ENCODE results near the gene MPG. TPM values are rescaled to one million over a fixed set of nuclear protein-coding genes. Genes with fewer than 3 reads are reported as not detected.
"Not testable (repeated sequence)": the region's sequence is repeated elsewhere in the genome, so short reads cannot be mapped to it uniquely, and the experiment has no call there.

The MPG gene
- 10 to 100 TPM; 22.3 to 63.2 (median 51.2) TPM for total RNA-seq

- no peaks in the 10 kb centered on the region for H3K9me3 ChIP-seq
- intact Hi-C loops (cut with DNase I; ENCODE audit: low total_unique reads) (no loop called here), in situ Hi-C loops (cut with MboI; ENCODE audit: low pct_ligation_motif_present in 1 of 4, low pct_unique_long_range_greater_than_20kb in 1 of 4, low sequenced_read_pairs in 3 of 4) (no loop called here)
- H3K4me3 ChIP-seq = peak within 1 kb of the TSS; percentile 70 to 93 (median 82)
- H3K36me3 ChIP-seq = no peaks in the 10 kb centered on the region
- peak; percentile 51 for TF ChIP-seq POLR2A (IDR thresholded peaks at IDR 0.05)
- TF ChIP-seq EP300 (IDR thresholded peaks at IDR 0.05; ENCODE audit: low read depth) = no peak
- peak; percentile 80 to 83 (median 81) for TF ChIP-seq POLR2AphosphoS5 (IDR thresholded peaks at IDR 0.05)
- no peaks in the 10 kb centered on the region for H3K27me3 ChIP-seq
- peak; percentile 90 for DNase-seq
- 0% methylated on average over 29 of the region's 83 CpGs; no CpG with 5 or more reads in 1 of the 2 donors for WGBS, 2 donors (ENCODE audit: low coverage in 1 of 2)
- H3K27ac ChIP-seq = peak within 1 kb of the TSS; percentile 88 to 94 (median 92)
- H3K4me1 ChIP-seq = peaks cover 10 to 43% (median 32%) of the 10 kb centered on the region in 4 donors
These were observed at the start of gene MPG for GRCh38 chr16:77807-78443. TSS of gene MPG (plus strand) at chr16:78225. CDS start at chr16:78310, 85 bp downstream.

DNA sequence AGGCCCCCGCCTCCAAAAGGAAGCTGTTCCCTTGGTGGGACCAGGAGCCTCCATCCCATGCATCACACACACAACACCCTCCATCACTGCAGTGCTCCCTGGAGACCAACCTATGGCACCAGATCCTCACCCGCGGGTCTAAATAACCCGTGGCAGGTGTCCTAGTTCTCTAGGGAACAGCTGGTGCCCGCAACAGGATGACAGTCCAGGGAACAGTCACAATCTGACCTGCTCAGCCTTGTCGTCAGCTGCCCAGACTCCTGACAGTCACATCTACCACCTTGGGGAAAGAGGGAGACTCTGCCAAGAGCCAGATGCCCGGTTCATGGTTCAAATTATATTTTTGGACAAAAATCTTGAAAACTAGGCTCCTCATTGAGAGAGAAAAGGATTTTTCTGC, 47.4 kb upstream of the MPG start:
- intact Hi-C loops (cut with DNase I; ENCODE audit: low total_unique reads); in situ Hi-C loops (cut with MboI; ENCODE audit: low pct_ligation_motif_present in 1 of 4, low pct_unique_long_range_greater_than_20kb in 1 of 4, low sequenced_read_pairs in 3 of 4): not testable (repeated sequence)
- 75% methylated on average over 1 of the region's 7 CpGs; no CpG with 5 or more reads in 1 of the 2 donors for WGBS, 2 donors (ENCODE audit: low coverage in 1 of 2)

GRCh38 chr16:33154-33876, 44.7 kb upstream of the MPG start:
- H3K4me1 ChIP-seq; H3K27me3 ChIP-seq; intact Hi-C loops (cut with DNase I; ENCODE audit: low total_unique reads); H3K4me3 ChIP-seq; H3K36me3 ChIP-seq; H3K9me3 ChIP-seq; H3K27ac ChIP-seq; DNase-seq; in situ Hi-C loops (cut with MboI; ENCODE audit: low pct_ligation_motif_present in 1 of 4, low pct_unique_long_range_greater_than_20kb in 1 of 4, low sequenced_read_pairs in 3 of 4): not testable (repeated sequence)
- WGBS, 2 donors (ENCODE audit: low coverage in 1 of 2) = 85% methylated on average over 4 of the region's 8 CpGs; no CpG with 5 or more reads in 1 of the 2 donors

More for the DNA sequence above, 47.4 kb upstream of the MPG start:
- not testable (repeated sequence) for H3K4me1 ChIP-seq, H3K4me3 ChIP-seq, H3K27me3 ChIP-seq, DNase-seq, H3K36me3 ChIP-seq, H3K27ac ChIP-seq, H3K9me3 ChIP-seq

DNA sequence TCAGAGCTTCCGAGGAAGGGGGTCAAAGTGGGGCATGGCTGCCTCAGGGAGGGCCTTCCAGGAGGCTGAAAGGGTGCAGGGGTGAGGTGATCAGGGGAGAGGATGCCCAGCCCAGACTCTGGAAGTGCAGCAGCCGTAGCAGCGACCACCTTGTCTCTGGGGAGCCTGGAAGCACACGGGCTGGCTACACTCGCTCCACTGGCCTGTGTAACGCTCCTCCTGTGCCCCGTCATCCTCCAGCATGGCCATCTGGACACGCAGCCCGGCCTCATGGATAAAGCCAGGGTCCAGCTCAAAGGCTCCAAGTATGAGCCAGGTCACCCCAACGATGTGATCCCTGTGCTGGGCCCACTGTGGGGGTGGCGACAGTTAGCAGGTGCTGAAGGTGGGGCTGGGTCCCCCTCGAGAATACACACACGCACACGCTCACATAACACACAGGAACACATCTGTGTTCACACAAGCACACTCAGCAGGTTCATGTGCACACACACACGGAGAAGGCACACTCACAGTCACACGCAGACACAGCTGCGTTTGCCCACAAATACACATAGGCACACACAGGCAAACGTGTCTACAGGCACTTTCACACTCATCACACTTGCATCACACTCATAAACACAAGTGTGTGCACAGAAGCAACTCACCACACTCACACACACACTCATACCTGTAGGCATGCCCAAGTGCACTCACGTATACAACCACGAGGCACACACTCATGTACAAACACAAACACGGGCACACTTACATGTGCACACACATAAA, 44.0 kb upstream of the MPG start:
- no peaks in the 10 kb centered on the region for H3K9me3 ChIP-seq
- DNase-seq = no peak
- WGBS, 2 donors (ENCODE audit: low coverage in 1 of 2) = 66 to 80% methylated on average over 4 to 21 of the region's 21 CpGs
- no peak overlapping the region for H3K4me3 ChIP-seq
- no peaks in the 10 kb centered on the region for H3K27me3 ChIP-seq
- in situ Hi-C loops (cut with MboI; ENCODE audit: low pct_ligation_motif_present in 1 of 4, low pct_unique_long_range_greater_than_20kb in 1 of 4, low sequenced_read_pairs in 3 of 4) (no loop called here), intact Hi-C loops (cut with DNase I; ENCODE audit: low total_unique reads) (no loop called here)
- H3K4me1 ChIP-seq = peaks cover 0 to 8% (median 3%) of the 10 kb centered on the region in 4 donors
- H3K36me3 ChIP-seq = no peaks in the 10 kb centered on the region
- TF ChIP-seq EP300 (IDR thresholded peaks at IDR 0.05; ENCODE audit: low read depth) = no peak
- H3K27ac ChIP-seq = no peak overlapping the region

DNA sequence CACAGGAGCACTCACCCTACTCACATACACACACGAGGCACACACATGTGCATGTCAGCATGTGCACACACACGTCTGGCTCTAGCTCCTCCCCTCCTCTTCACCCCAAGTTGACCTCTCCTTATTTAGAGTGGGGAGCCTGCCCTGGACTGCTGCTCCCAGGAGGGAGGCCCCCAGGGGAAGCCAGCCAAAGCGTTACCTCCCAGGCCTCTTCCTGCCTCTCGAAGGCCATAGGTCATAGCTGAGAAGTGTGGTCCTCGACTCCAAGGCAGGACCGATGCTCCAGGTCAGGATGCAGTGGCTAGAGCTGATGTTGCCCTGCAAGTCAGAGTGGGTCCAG, 43.4 kb upstream of the MPG start:
- in situ Hi-C loops (cut with MboI; ENCODE audit: low pct_ligation_motif_present in 1 of 4, low pct_unique_long_range_greater_than_20kb in 1 of 4, low sequenced_read_pairs in 3 of 4) = no loop called here
- WGBS, 2 donors (ENCODE audit: low coverage in 1 of 2) = 49% methylated on average over 6 of the region's 6 CpGs; no CpG with 5 or more reads in 1 of the 2 donors
- TF ChIP-seq, protein P1, sequence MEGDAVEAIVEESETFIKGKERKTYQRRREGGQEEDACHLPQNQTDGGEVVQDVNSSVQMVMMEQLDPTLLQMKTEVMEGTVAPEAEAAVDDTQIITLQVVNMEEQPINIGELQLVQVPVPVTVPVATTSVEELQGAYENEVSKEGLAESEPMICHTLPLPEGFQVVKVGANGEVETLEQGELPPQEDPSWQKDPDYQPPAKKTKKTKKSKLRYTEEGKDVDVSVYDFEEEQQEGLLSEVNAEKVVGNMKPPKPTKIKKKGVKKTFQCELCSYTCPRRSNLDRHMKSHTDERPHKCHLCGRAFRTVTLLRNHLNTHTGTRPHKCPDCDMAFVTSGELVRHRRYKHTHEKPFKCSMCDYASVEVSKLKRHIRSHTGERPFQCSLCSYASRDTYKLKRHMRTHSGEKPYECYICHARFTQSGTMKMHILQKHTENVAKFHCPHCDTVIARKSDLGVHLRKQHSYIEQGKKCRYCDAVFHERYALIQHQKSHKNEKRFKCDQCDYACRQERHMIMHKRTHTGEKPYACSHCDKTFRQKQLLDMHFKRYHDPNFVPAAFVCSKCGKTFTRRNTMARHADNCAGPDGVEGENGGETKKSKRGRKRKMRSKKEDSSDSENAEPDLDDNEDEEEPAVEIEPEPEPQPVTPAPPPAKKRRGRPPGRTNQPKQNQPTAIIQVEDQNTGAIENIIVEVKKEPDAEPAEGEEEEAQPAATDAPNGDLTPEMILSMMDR (IDR thresholded peaks at IDR 0.05) = no peak
- TF ChIP-seq POLR2AphosphoS5 (IDR thresholded peaks at IDR 0.05) (no peak), EP300 (IDR thresholded peaks at IDR 0.05; ENCODE audit: low read depth) (no peak), POLR2A (IDR thresholded peaks at IDR 0.05) (no peak)
- Histone ChIP-seq H3K27ac (peak overlapping the region in 1 of 4 donors; percentile 29), H3K36me3 (no peaks in the 10 kb centered on the region), H3K4me1 (peaks cover 0 to 13% (median 4%) of the 10 kb centered on the region in 4 donors), H3K9me3 (no peaks in the 10 kb centered on the region), H3K27me3 (no peaks in the 10 kb centered on the region), H3K4me3 (no peak overlapping the region)
- intact Hi-C loops (cut with DNase I; ENCODE audit: low total_unique reads) = no loop called here
- DNase-seq = no peak
